Embryonic facial prominence (tissue), 1 donor: ENCODE data around the gene TLE3.
"Not testable (repeated sequence)": the region's sequence is repeated elsewhere in the genome, so short reads cannot be mapped to it uniquely, and the experiment has no call there.

Experiments
- DNase-seq: peaks from one replicate; pipeline ENCODE4 v3.0.0-alpha.2; 2016; ENCODE audit errors: extremely low spot score

TLE3 gene

GRCh38 chr15:70097321-70098152 is at the start of gene TLE3:
Gene TLE3, minus strand, starts transcription at chr15:70097917. Its CDS starts 1,119 bp downstream, at chr15:70096798.
- peak; percentile 99 for DNase-seq

- DNase-seq = no peak
These were observed 49.6 kb upstream of the TLE3 start for GRCh38 chr15:70147178-70147760.

- DNase-seq = no peak
These were observed 49.1 kb upstream of the TLE3 start for GRCh38 chr15:70146771-70147170.

- no peak for DNase-seq
These were observed 48.4 kb upstream of the TLE3 start for GRCh38 chr15:70146162-70146561.

GRCh38 chr15:70145261-70145660 is 47.5 kb upstream of the TLE3 start:
- DNase-seq = no peak

GRCh38 chr15:70142322-70143191 is 44.8 kb upstream of the TLE3 start:
- DNase-seq = no peak

GRCh38 chr15:70142072-70142321 is 44.3 kb upstream of the TLE3 start:
- no peak for DNase-seq

GRCh38 chr15:70141376-70142071 is 43.8 kb upstream of the TLE3 start:
- DNase-seq = no peak

- no peak for DNase-seq
These were observed 43.0 kb upstream of the TLE3 start for GRCh38 chr15:70140543-70141375.

- DNase-seq = no peak
These were observed 42.4 kb upstream of the TLE3 start for GRCh38 chr15:70140025-70140542.

GRCh38 chr15:70137967-70138366 is 40.2 kb upstream of the TLE3 start:
- DNase-seq = no peak

- not testable (repeated sequence) for DNase-seq
These were observed 39.3 kb upstream of the TLE3 start for GRCh38 chr15:70137021-70137420.

- DNase-seq = no peak
These were observed 36.2 kb upstream of the TLE3 start for GRCh38 chr15:70133781-70134421.

GRCh38 chr15:70133296-70133695 is 35.6 kb upstream of the TLE3 start:
- DNase-seq = no peak

GRCh38 chr15:70132571-70132970 is 34.9 kb upstream of the TLE3 start:
- no peak for DNase-seq

GRCh38 chr15:70132139-70132538 is 34.4 kb upstream of the TLE3 start:
- DNase-seq = no peak

- DNase-seq = no peak
These were observed 30.9 kb upstream of the TLE3 start for GRCh38 chr15:70128414-70129140.

GRCh38 chr15:70127770-70128413 is 30.2 kb upstream of the TLE3 start:
- DNase-seq = no peak

- DNase-seq = no peak
These were observed 29.6 kb upstream of the TLE3 start for GRCh38 chr15:70127288-70127746.
